ENCODE measurements around the gene GATB. TPM values are rescaled to one million over a fixed set of nuclear protein-coding genes. Genes with fewer than 3 reads are reported as not detected.

GATB gene
- total and polyA plus RNA-seq, 2 experiments from 2014 or later, result 17.7 to 18.9 TPM

GRCh38 chr4:151808542-151808941 is 47.7 kb upstream of the GATB start:
- Histone ChIP-seq H3F3A (replicated peaks; ENCODE audit: low read depth) (0 out of 2 replicates have a peak, but pooled peaks cover 6% of the 10 kb centered on the region), H2AFZ (no peak overlapping the region), H3K36me3 (ENCODE audit: insufficient read depth) (no peaks in the 10 kb centered on the region), H3K79me2 (replicated peaks; ENCODE audit: insufficient read depth) (no peaks in the 10 kb centered on the region), H3K27me3 (ENCODE audit: insufficient read depth) (no peaks in the 10 kb centered on the region), H3K4me1 (ENCODE audit: insufficient read depth) (peaks cover 34% of the 10 kb centered on the region), H3K27ac (ENCODE audit: low read depth) (no peak overlapping the region), H3K9me2 (ENCODE audit: insufficient read depth) (peaks cover 7% of the 10 kb centered on the region; the same call in 1 of the 2 replicates), H3K4me3 (no peak overlapping the region), H4K20me1 (replicated peaks; ENCODE audit: insufficient read depth) (no peaks in the 10 kb centered on the region), H3K4me2 (no peak overlapping the region)
- Mint-ChIP-seq H3K4me3 (no peak overlapping the region), H3K4me1 (peaks cover 42% of the 10 kb centered on the region), H3K9me3 (peaks cover 18% of the 10 kb centered on the region), H3K36me3 (ENCODE audit: low read depth) (peaks cover 20% of the 10 kb centered on the region), H3K27me3 (ENCODE audit: insufficient read depth, low read depth, poor library complexity) (peaks cover 6% of the 10 kb centered on the region), H3K27ac (no peak overlapping the region)
- DNase-seq (ENCODE audit: low spot score) (no peak), ATAC-seq (no peak)
- TF ChIP-seq POLR2AphosphoS5 (IDR thresholded peaks at IDR 0.05; ENCODE audit: low read depth) (no peak), ZNF462 (CRISPR knock-in tag; IDR thresholded peaks at IDR 0.05) (no peak), ETS1 (IDR thresholded peaks at IDR 0.05) (no peak), EZH2 (IDR thresholded peaks at IDR 0.05; ENCODE audit: low read depth, unreplicated experiment) (no peak), NANOG (IDR thresholded peaks at IDR 0.05; ENCODE audit: borderline replicate concordance) (no peak), JUNB (IDR thresholded peaks at IDR 0.05; ENCODE audit: unreplicated experiment) (no peak), REST (IDR thresholded peaks at IDR 0.05; ENCODE audit: unreplicated experiment) (no peak), ZNF331 (CRISPR knock-in tag; IDR thresholded peaks at IDR 0.05; ENCODE audit: low read depth) (no peak), ZNF114 (CRISPR knock-in tag; IDR thresholded peaks at IDR 0.05) (no peak), CTCF (conservative IDR thresholded peaks at IDR 0.05; ENCODE audit: low read depth in 2 of 2) (no peak), EZH2phosphoT487 (IDR thresholded peaks at IDR 0.05; ENCODE audit: unreplicated experiment) (no peak), STAT1 (IDR thresholded peaks at IDR 0.05; ENCODE audit: unreplicated experiment) (no peak), CREB1 (CRISPR knock-in tag; IDR thresholded peaks at IDR 0.05; ENCODE audit: low read depth) (no peak)
